ENCODE measurements around the gene ELL2. TPM values are rescaled to one million over a fixed set of nuclear protein-coding genes. Genes with fewer than 3 reads are reported as not detected.

Gene ELL2
- total and polyA plus RNA-seq, 9 of the 15 experiments (the other 6 are each of a cell fraction or from before 2014, with no cell fraction given) = 4.3 to 18.3 (median 14.5) TPM

DNA sequence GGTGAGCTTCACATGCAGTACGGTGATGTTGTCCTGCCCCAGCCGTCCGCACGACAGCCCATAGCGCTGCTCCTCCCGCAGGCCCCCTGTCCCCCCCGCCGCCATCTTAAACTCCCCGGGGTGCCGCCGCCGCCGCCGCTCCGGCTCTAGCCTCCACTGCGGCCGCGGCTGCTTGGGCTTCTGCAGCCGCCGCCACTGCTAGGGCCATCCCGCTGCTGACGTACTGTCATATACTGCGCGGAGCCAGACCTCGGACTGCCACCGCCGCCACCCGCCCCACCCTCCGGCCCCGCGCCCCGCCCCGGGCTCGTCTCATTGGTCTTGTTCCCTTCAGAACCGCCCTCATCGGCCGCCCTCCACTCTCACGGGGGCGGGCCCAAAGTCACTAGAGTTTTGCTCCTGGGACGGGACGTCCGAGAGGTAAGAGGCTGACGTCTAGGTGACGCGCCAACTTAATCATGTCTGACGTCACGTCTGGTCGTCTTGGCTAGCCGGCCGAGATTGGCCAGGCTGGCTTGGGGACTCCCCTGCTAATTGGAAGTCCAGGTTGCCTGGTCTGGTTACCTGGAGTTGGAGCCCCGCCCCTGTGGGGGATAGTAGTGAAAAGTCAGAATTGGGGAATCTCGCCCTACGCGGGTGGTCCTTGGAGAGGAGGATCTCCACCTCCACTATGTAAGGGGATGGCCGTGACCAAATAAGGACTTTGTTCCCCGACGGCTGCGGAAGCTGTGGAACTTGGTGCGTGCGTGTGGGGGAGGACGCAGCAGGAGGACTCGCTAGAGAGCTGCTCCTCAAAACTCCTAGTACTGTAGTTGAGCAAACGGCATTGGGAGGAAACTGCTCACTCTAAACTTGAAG lies at the start of gene ELL2 (continued):
- TF ChIP-seq CHAMP1 (IDR thresholded peaks at IDR 0.05) (no peak), ZBTB43 (CRISPR knock-in tag; IDR thresholded peaks at IDR 0.05) (no peak), TBP (optimal IDR thresholded peaks at IDR 0.05; ENCODE audit: low read depth, low read length) (peak; percentile 48), ZNF76 (CRISPR knock-in tag; IDR thresholded peaks at IDR 0.05; ENCODE audit: borderline replicate concordance) (no peak), ZZZ3 (IDR thresholded peaks at IDR 0.05) (no peak), CREBBP (IDR thresholded peaks at IDR 0.05; ENCODE audit: low read depth, low read length) (no peak), POLR2AphosphoS2 (IDR thresholded peaks at IDR 0.05; ENCODE audit: low read length) (no peak), DDX20 (tag; IDR thresholded peaks at IDR 0.05; ENCODE audit: low read depth) (no peak), KDM4B (IDR thresholded peaks at IDR 0.05; ENCODE audit: borderline replicate concordance in 2 of 2, low read depth in 1 of 2) (no peak), USF1 (CRISPR knock-in tag; IDR thresholded peaks at IDR 0.05) (no peak), ZNF707 (CRISPR knock-in tag; conservative IDR thresholded peaks at IDR 0.05) (no peak), ZNF174 (CRISPR knock-in tag; IDR thresholded peaks at IDR 0.05) (no peak), ZBTB17 (CRISPR knock-in tag; IDR thresholded peaks at IDR 0.05) (no peak), SAP30 (IDR thresholded peaks at IDR 0.05; ENCODE audit: borderline replicate concordance, insufficient read depth, low read depth, low read length, poor library complexity, severe bottlenecking) (no peak), ZFP30 (CRISPR knock-in tag; IDR thresholded peaks at IDR 0.05; ENCODE audit: borderline replicate concordance) (no peak), UBTF (IDR thresholded peaks at IDR 0.05; ENCODE audit: borderline replicate concordance in 1 of 2, low read depth in 2 of 2, low read length in 2 of 2) (no peak)
- TF ChIP-seq, protein P1, sequence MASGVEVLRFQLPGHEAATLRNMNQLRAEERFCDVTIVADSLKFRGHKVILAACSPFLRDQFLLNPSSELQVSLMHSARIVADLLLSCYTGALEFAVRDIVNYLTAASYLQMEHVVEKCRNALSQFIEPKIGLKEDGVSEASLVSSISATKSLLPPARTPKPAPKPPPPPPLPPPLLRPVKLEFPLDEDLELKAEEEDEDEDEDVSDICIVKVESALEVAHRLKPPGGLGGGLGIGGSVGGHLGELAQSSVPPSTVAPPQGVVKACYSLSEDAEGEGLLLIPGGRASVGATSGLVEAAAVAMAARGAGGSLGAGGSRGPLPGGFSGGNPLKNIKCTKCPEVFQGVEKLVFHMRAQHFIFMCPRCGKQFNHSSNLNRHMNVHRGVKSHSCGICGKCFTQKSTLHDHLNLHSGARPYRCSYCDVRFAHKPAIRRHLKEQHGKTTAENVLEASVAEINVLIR (CRISPR knock-in tag; IDR thresholded peaks at IDR 0.05) = peak; percentile 95

Measured in K562 (cell line).